HG03469 (cell line): ENCODE measurements around the gene OSBPL9.

Source experiments
- ATAC-seq: cut with Tn5 transposase; IDR thresholded peaks from one replicate; pipeline ENCODE4 v1.9.1; 2021; ENCODE audit warnings: mild to moderate bottlenecking, moderate library complexity, moderate number of reproducible peaks; ENCODE audit not compliant: unreplicated experiment

OSBPL9 gene

DNA sequence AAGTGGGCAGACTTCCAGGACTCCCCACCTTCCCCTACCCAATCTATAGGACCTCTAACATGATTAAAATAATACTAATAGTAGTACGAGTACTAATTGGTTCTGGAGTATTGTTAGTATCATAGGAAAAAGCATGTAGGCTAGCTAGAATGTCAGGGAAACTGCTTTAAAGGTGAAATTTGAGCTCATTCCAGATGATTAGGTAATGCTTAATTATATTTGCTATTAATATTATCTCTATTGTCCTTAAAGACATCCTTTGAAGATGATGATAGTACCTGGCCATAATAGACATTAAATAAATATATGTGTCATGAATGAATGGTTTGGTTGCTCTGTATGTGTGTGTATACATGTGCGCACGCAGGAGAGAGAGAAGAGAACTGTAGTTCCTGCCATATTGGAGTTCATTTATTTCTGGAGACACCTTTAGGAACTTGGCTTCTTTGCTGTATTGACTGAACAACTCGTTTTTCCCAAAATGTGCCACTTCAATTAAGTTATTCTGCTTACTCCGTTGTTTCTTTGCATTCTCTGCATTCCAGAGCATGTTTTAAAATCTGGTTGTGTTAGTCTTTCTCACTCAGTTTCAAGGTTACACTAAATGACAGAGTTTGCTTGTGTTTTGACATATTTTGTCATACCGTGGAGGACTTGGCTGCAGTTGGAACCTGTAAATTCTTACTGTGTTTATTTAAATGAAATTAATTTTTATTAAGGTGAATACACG is 117.1 kb downstream of the OSBPL9 start:
- ATAC-seq: no peak

DNA sequence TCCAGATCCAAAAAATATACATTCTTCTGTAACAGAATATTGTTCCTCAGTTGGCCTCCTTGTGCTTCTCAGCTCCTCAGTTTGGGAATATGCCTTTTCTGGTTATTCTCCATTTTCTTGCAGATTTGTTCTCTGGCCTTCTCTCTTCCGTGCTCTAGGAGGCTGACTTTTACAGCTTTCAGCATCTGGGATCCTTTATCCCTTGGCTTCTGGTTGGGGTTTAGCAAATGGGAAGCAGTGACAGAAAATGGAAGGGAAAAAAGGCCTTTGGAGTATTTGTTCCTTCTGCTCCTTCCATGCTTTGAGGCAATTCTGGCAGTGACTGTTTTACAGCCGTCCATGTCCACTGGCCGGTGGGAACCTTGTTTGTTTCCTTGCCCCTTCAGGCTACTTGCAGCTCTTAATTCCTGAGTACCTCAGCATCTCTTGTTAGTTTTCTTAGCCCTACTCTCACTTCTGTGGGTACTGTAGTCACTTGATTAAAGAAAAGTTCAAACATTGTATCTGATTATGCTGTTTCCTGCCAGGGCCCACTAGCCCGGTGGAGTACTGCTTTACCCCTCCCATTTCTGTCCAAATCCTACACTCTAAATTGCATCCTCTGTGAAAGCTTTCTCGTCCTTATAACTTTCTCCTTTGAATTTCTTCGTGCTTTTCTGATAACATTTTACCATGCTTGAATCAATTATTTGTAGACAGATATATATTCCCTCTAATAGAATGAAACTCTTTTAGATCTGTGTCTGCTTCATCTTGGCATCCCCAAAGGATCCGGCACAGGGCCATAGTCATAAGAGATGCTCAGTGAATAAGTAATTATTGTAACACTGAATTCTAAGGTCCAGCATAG is 118.2 kb downstream of the OSBPL9 start:
- no peak for ATAC-seq

DNA sequence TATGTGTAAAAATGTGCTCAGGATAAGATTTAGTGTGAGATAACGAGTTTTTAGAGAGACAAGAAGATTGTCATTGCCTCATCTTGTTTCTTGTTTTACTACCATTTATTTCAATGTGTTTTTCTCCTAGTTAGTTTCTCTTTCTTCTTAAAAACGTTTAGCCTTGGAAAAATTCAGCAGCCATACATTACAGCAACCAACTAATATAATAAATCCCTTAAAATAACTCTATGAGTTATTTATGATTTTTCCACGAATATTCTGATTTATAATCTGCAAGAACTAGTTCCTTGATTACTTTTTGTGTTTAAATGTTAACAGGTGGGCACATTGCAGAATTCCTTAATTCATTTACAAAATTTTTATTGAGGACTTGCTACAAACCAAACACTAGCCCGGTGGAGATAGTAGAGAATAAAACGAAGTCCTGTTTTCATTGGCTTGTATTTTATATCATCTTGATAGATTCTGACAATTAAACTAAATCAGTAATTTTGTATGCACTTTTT is 118.9 kb downstream of the OSBPL9 start:
- no peak for ATAC-seq

DNA sequence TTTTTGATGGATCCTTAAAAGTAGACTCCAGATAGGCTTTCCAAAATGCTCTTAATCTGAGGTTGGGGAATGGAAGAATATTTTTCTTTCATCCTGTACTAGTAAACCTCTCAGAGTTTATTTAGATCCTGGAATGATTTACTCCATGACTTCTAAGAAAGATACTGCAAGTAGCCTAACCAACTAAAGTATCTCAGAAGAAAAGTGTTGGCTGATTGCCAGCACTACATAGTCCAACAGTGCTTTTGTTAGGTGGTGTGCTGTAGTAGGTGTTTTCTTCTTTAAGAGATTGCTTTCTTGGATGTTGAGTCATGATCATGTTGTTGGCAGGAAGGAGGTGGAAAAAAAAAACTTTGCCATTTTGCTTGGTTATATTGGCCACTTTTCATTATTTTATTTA is 119.8 kb downstream of the OSBPL9 start:
- ATAC-seq: no peak

DNA sequence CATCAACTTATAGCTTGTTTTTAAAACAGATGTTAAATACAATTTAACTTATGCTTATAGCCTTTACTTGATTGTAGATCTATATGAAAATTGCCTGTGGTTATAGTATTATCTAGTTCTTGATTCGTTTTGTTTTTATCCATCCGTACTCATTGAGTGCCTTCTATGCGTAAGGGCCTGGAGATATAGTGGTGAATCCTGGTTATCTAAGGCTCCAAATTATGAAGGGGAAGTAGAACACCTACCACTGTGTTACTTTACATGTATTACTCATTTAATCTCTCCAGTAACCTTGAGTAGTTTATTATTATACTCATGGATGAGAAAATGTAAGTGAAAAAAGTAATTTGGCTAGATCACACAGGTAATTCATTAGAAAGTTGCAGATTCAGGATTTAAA is 121.8 kb downstream of the OSBPL9 start:
- ATAC-seq: no peak

DNA sequence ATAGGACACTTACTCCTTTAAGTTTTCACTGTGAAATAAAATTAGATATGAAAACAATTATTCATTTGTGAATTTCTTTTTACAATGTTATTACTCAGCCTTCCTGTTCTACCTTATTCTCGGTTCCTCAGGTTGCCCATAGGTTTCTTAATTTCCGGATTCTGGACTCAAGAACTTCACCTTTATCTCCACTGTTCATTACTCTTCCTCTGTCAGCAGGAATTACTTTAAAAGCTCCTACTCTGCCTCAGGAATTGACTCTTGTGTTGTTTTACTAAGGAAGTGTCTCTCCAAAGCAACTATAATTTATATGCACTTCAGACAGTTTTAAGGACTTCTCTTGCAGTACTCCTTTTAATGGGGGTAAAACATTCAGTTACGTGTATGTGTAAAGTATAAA is 123.8 kb downstream of the OSBPL9 start:
- no peak for ATAC-seq

DNA sequence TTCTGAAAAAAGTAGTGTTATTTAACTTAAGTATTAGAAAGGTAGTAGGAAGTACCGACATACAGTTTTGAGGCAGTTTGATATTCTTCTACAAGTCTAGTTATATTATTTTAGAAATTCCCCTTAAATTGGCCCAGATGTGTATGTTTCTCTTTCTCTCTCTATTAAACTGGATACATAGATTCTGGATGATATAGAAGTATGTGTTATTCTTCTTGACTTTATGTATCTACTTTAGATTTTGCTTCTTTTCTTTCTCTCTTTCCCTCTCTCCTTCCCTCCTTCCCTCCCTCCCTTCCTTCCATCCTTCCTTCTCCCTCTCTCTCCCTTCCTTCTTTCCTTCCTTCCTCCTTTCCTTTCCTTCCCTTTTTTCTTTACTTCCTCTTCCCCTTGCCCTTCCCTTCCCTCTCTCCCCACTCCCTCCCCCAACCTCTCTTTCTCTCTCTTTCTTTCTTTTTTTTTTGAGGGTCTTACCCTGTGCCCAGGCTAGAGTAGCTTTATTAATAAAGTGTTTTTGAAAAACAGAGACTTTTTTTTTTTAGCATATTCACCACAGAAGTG is 124.3 kb downstream of the OSBPL9 start:
- ATAC-seq: no peak

DNA sequence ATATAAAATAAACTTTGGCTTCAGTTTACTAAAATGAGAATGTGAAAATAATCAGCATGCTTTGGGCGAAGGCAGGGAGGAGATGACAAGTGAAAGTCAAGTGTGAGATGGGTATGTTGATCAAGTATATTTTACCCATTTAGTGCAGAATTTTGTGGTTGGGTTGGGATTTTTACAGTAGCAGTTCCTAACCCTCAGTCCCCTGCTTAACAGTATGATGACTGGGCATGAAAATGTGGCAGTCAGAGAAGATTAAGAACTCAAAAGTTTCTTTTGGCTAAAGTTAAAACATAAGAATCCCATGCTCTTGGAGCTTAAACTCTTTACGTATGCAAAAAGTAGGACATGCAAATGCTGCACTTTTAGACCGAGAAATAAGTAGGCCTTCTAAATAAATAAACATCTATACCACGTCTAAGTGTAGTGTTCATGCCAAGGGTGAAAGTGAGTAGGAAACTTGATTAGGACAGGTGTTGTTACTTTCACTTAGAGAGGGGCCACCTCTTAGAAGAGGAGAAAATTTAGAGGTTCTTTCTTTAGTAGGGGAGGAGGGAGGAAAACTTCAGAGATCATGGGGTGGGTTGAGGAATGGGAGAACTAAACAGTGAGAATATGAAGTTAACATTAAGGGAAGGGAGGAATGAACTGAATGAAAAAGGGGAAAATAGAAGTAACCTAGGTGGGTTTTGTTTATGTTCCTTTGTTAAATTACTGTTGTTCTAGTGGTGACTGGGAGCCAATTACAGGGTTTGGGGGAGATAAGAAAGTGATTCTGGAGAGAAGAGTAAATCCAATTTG is 127.8 kb downstream of the OSBPL9 start:
- no peak for ATAC-seq

DNA sequence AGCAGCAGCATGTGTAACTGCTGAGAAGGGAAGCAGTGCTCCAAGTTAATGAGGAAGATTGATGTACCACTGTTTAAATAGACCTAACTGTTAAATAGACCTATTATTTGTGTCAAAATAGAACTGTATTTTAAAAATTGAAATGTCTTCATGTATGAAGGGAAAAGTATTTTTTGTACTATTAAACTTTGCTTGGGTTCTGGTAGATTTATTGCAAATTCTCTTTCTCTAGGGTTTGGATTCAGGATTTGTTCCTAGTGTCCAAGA is 128.3 kb downstream of the OSBPL9 start:
- ATAC-seq: no peak

DNA sequence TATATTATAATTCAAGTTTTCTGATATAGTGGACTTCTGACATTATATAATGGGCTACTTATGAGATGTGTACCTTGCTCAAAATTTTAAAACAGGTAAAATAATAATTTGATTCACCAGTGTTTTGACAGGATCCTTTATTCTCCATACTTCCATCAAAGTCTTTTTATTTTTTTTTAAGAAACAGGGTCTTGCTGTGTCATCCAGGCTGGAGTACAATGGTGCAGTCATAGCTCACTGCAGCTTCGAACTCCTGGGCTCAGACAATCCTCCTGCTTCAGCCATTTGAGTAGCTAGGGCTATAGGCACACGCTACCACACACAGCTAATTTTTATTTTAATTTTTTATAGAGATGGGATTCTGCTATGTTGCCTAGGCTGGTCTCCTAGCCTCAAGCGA is 132.3 kb downstream of the OSBPL9 start:
- ATAC-seq: no peak

DNA sequence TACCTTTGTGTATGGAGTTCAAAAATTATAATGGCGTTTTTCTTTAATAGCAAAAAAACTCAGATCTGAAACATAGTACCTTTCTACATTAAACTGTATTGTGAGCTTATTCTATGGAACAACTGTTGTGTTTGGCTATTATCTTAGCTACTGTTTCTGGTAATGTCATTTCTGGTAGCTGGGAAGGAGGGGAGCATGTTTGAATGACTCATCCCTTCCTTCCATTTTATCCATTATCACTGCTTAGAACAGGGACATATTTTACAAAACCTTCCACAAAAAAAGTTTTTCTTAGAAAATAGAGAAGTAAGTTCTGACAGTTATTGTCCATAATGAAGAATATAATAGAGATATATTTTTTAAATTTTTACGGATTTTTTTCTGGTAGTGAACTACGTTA is 133.3 kb downstream of the OSBPL9 start:
- no peak for ATAC-seq

DNA sequence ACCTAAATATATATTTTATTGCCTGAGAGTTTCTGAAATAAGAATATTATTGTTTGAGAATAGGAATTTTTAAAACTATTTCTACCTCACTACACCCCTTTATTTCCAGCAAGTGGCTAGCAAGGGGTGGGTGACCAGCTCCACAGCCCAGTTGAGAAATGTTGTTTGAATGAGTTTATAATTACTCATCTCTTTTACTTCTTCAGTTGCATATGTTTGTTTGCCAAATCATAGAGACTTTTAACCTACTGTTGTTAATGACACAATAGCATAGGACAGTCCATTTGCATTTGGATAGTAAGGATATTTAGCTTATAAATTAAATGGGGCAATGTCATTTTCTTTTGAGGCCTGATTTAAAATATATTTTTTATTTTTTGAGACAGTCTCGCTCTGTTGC is 133.8 kb downstream of the OSBPL9 start:
- no peak for ATAC-seq

DNA sequence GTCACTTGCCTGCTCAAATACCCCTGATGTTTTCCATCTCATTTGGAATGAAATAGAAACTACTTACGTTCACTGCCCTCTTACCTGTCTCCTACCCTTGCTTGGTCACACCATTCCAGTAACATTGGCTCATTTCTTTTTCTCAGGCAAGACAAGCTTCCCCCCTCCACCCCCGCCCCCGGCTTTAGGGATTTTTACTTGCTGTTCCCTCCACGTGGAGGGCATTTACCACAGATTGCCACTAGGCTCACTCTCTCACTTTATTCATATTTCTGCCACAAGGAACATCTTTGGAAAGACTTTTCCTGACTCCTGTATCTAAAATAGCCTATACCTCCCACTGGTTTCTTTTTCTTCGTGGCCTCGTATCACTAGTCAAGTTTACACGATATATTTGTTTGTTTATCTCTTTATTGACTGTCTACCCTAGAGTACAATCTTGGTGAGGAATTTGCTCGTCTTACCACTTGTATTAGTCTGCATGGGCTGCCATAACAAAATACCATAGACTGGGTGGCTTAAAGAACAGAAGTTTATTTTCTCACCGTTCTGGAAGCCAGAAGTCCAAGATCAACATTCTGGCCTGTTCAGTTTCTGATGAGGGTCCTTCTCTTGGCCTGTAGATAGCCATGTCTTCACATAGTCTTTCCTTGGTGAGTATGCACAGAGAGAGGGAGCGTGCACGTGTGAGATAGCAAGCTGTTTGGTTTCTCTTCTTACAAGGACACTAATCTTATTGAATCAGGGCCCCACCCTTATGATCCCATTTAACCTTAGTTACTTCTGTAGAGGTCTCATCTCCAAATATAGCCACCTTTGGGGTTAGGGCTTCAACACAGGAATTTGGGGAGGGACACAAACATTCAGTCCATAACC is 135.4 kb downstream of the OSBPL9 start:
- no peak for ATAC-seq

DNA sequence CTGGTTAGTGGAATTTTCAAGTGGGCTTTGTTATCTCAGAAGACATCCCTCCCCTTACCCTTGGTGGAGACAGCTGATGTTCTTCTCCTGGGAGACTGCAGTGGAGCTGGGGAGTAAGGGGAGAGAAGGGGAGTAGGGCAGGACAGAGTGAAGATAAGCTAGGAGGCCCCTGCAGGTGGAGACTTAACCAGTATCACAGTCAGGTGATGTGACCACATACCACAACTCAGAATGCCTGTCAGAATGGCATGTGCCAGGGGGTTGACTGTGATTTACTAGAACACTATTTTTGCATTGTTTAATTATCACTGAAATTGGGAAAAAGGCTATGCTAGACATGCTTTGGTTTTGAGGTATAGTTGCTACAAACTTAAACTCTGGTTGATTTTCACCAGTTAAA is 137.1 kb downstream of the OSBPL9 start:
- ATAC-seq: no peak

DNA sequence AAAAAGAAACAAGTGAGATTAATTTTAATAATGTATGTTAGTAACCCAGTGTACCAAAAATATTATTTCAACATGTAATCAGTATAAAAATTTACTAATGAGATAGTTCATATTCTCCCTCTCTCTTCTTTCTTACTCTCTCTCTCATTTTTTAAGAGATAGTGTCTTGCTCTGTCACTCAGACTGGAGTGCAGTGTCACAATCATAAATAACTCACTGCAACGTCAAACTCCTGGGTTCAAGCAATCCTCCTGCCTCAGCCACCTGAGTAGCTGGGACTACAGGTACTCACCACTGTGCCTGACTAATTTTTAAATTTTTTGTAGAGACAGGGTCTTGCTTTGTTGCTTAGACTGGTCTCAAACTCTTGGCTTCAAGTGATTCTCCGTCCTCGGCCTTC is 137.8 kb downstream of the OSBPL9 start:
- no peak for ATAC-seq

DNA sequence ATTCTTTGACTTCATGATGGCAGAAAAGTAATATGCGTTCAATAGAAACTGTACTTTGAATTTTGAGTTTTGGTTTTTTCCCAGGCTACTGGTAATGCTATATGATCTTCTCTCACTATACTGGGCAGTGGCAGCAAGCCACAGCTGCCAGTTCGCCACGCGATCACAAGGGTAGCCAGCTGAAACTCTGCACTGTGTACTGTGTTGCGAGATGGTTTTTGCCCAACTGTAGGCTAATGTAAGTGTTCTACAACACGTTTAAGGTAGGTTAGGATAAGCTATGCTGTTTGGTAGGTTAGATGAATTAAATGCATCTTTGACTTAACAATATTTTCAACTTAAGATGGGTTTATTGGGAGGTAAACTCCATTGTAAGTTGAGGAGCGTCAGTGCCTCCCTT is 138.5 kb downstream of the OSBPL9 start:
- no peak for ATAC-seq

DNA sequence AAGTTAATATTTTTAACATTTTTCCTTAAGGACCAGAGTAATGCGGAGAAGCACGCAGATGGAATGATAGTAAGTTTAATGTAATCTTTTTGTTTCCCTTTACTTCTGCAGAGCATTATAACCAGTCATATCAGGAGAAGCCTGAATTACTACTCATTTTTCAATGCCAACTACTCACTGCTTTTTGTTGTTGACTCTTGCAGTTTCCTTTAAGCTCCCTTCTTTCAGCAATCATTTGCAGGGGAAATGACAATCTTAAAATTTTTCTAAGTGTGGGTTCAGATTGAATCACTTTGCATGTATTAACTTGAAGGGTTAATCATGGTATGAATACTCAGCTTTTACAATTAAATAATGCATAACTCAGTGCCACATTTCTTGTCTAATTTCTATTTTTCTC is 139.4 kb downstream of the OSBPL9 start:
- no peak for ATAC-seq

DNA sequence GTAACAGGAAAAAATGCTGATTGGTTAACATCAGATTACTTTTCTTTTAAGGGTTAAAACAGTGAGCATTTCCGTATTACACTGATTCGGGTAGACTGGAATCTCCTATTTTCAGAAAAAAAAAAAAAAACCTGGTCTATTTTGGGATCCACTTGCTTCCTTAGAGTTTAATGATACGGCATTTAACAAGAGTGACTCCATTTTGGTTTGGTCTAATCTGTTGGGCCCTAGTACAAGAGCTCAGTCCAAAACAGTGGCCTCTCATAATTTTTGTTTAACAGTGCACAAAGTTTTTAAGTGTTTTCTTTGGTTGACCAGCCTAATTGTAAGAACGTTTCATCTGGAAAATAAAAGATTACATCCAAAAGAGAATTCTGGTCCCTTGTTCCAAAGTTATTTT is 141.4 kb downstream of the OSBPL9 start:
- ATAC-seq: no peak

DNA sequence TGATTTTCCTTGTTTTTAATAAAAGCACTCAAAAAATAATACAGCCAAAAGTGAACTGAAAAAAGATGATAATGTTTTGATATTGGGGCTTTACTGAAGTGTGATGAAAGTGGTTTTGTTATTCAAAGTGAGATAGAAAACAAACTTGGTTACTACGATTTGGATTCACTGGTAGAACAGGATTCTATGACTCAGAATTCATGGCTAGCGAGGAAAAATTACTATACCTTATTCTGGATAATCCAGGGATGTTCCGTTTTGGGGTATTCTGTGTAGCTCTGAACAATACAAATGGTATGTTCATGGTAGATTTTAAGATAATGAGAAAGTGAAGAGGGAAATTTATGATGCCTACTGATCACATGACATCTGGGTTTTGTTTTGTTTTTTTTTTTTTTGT is 144.0 kb downstream of the OSBPL9 start:
- ATAC-seq: no peak

DNA sequence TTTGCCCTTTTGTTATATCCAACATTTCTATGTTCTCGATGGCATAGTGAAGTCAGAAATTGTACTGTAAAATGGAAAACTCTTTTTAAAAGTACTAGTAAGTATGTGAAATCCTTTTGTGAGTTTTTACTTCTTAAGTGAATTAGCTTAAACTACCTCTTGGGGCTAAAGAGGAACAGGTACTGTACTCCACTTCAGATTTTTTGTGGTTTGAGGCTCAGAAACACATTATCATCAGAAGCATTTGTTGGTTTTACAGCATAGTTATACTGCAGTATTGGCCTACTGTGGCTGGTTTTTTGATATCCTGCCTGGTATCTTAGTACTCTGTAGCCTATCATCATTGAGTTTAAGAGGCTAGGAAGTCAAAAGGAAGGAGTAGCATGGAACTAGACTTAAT is 144.5 kb downstream of the OSBPL9 start:
- no peak for ATAC-seq
